ENCODE data around the gene OLFM3. TPM values are rescaled to one million over a fixed set of nuclear protein-coding genes. Genes with fewer than 3 reads are reported as not detected.

Gene OLFM3
- total RNA-seq, 2 donors from 2014 or later: not detected

DNA sequence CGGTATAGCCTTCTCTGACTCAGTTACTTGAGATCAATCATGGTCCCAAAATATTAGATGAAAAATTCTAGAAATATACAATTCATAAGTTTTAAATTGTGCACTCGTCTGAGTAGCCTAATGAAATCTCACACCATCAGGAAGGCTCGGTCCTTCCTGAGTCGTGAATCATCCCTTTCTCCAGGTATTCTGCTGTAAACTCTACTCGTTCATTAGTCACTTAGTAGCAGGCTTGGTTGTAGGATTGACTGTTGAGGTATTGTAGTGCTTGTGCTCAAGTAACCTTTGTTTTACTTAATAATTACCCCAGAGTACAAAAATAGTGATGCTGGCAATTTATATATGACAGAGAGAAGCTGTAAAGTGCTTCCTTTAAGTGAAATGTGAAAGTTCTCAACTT is 238.7 kb downstream of the OLFM3 start:
- DNase-seq (ENCODE audit: low spot score) (no peak), ATAC-seq (no peak)
- H3K4me3 Mint-ChIP-seq: no peak overlapping the region
- no peaks in the 10 kb centered on the region for H3K36me3 Mint-ChIP-seq
- H3K27ac Mint-ChIP-seq: no peak overlapping the region
- H3K4me1 Mint-ChIP-seq (ENCODE audit: low read depth in 2 of 2): no peaks in the 10 kb centered on the region
- no peaks in the 10 kb centered on the region for H3K27me3 Mint-ChIP-seq
- H3K9me3 Mint-ChIP-seq: peaks cover 6% of the 10 kb centered on the region

DNA sequence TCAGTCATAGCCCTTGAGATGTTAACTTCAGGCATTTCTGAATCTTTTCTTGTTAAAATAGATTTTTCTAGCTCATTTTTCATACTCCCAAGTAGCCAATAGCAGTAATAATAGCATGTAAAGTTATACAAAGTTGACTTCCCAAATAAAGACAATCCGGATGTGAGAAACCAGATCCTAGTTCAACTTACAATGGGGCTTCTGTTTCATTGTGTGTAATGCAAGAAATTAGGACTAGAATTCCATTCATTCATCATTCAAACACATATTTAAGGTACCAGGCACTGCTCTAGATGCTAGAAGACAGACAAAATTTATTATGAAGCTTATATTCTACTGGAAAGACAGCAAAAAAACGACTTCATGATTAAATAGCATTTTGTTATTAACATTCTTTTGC is 240.3 kb downstream of the OLFM3 start:
- H3K27me3 Mint-ChIP-seq: no peaks in the 10 kb centered on the region
- H3K36me3 Mint-ChIP-seq: no peaks in the 10 kb centered on the region
- H3K27ac Mint-ChIP-seq: no peak overlapping the region
- no peak for DNase-seq (ENCODE audit: low spot score)
- H3K4me3 Mint-ChIP-seq: no peak overlapping the region
- H3K4me1 Mint-ChIP-seq (ENCODE audit: low read depth in 2 of 2): no peaks in the 10 kb centered on the region
- no peak for ATAC-seq
- peaks cover 6% of the 10 kb centered on the region for H3K9me3 Mint-ChIP-seq

Measured in natural killer cell treated with Interleukin-12 subunit alpha and Interleukin-12 subunit beta and Interleukin-15 and Interleukin-18, amount 100 ng/mL, for 72 hours (primary cell).